PC-9 (cell line): ENCODE results near the gene N4BP3.

Experiments
- EZH2 ChIP-seq: fragments of 200-600 bp; sonication (generic); IDR thresholded peaks from 2 replicates; pipeline ENCODE4 v1.8.0; 2017; ENCODE audit warnings: antibody characterized with exemption, low read depth
- TF ChIP-seq, protein P1 (sequence below): fragments of 200-600 bp; sonication (generic); conservative IDR thresholded peaks from 2 replicates; pipeline ENCODE4 v1.6.1; 2017; ENCODE audit warnings: mixed run types, antibody characterized with exemption, mild to moderate bottlenecking, moderate library complexity

DNA sequence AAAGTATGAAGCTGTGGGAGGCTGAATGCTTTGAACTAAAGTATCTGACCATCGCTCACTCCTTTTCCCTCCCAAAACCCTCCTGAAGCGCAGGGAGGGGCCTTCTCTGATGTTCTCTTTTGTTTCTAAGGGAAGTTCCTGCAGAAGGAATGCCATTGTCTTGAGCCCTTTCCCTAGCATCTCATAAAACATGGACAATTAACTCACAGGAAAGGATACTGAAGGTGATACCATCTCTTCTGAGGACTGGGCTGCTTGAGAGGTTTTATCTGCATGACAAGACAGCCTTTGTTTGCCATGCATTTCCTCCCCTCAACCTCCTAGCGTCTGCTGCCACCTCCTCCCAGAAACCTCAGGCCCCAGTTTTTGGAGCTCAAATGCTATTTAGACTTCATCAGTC is 13.2 kb downstream of the N4BP3 start:
- TF ChIP-seq, protein P1, sequence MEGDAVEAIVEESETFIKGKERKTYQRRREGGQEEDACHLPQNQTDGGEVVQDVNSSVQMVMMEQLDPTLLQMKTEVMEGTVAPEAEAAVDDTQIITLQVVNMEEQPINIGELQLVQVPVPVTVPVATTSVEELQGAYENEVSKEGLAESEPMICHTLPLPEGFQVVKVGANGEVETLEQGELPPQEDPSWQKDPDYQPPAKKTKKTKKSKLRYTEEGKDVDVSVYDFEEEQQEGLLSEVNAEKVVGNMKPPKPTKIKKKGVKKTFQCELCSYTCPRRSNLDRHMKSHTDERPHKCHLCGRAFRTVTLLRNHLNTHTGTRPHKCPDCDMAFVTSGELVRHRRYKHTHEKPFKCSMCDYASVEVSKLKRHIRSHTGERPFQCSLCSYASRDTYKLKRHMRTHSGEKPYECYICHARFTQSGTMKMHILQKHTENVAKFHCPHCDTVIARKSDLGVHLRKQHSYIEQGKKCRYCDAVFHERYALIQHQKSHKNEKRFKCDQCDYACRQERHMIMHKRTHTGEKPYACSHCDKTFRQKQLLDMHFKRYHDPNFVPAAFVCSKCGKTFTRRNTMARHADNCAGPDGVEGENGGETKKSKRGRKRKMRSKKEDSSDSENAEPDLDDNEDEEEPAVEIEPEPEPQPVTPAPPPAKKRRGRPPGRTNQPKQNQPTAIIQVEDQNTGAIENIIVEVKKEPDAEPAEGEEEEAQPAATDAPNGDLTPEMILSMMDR: no peak
- no peak for TF ChIP-seq EZH2
